ENCODE data around the gene PCSK2.

DNA sequence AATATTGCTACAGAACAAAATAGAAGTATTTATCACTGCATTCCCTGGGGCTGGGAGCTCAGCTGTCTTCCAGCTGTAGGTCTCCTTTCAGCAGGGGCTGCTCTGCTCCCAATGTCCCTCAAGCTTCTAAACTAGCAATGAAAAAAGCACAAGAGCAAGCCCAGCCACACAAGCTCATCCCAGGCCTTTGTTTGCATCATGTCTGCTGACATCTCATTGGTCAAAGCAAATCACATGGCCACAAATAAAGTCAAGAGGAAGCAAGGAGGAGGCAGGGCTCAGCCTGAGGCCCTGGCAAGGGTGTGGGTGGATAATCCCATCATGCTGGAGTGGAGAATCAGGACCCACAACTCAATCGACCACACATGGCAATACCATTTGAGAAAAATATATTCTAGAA lies 306.6 kb downstream of the PCSK2 start:
- TF ChIP-seq POLR2AphosphoS5 (IDR thresholded peaks at IDR 0.05; ENCODE audit: low read depth, low read length) (no peak), CREB1 (IDR thresholded peaks at IDR 0.05) (no peak), TEAD4 (IDR thresholded peaks at IDR 0.05; ENCODE audit: low read depth, low read length) (no peak), TBP (IDR thresholded peaks at IDR 0.05; ENCODE audit: low read depth, low read length) (no peak; the same call in 1 of the 2 replicates), SP1 (IDR thresholded peaks at IDR 0.05; ENCODE audit: low read depth, low read length) (0 out of 2 replicates have a peak, but pooled peaks have one; percentile 12), SIN3A (conservative IDR thresholded peaks at IDR 0.05 in 1 of 2, IDR thresholded peaks at IDR 0.05 in 1 of 2; ENCODE audit: low read depth in 1 of 2, low read length in 2 of 2) (no peak), EGR1 (IDR thresholded peaks at IDR 0.05; ENCODE audit: borderline replicate concordance, low read depth, low read length) (no peak), JUN (IDR thresholded peaks at IDR 0.05; ENCODE audit: low read depth, low read length) (no peak), POLR2A (IDR thresholded peaks at IDR 0.05; ENCODE audit: control extremely low read depth in 1 of 2, low read depth in 2 of 2, low read length in 2 of 2) (no peak), YY1 (IDR thresholded peaks at IDR 0.05; ENCODE audit: low read depth, low read length) (no peak), ASH2L (IDR thresholded peaks at IDR 0.05; ENCODE audit: low read length) (no peak)
- TF ChIP-seq, protein P1, sequence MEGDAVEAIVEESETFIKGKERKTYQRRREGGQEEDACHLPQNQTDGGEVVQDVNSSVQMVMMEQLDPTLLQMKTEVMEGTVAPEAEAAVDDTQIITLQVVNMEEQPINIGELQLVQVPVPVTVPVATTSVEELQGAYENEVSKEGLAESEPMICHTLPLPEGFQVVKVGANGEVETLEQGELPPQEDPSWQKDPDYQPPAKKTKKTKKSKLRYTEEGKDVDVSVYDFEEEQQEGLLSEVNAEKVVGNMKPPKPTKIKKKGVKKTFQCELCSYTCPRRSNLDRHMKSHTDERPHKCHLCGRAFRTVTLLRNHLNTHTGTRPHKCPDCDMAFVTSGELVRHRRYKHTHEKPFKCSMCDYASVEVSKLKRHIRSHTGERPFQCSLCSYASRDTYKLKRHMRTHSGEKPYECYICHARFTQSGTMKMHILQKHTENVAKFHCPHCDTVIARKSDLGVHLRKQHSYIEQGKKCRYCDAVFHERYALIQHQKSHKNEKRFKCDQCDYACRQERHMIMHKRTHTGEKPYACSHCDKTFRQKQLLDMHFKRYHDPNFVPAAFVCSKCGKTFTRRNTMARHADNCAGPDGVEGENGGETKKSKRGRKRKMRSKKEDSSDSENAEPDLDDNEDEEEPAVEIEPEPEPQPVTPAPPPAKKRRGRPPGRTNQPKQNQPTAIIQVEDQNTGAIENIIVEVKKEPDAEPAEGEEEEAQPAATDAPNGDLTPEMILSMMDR (IDR thresholded peaks at IDR 0.05; ENCODE audit: control extremely low read depth in 1 of 3, insufficient read depth in 1 of 3, low read depth in 1 of 3, low read length in 3 of 3): no peak

All from H1 (cell line).